HG03575 (cell line): ENCODE results near the gene STK32C.

ENCODE experiments used
- ATAC-seq: cut with Tn5 transposase; IDR thresholded peaks from one replicate; pipeline ENCODE4 v1.9.1; 2021; ENCODE audit not compliant: unreplicated experiment, insufficient number of reproducible peaks, low FRiP score; ENCODE audit errors: extremely low read depth

The STK32C gene

DNA sequence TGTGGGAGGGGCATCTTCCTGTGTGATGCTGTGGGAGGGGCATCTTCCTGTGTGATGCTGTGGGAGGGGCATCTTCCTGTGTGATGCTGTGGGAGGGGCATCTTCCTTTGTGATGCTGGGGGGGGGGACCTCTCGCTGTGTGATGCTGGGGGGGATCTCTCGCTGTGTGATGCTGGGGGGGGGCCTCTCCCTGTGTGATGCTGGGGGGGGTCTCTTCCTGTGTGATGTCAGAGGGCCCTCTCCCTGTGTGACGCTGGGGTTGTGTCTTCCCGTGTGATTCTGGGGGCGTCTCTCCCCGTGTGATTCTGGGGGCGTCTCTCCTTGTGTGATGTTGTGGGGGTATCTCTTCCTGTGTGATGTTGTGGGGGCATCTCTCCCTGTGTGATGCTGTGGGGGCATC, 148.9 kb downstream of the STK32C start:
- ATAC-seq, result no peak

DNA sequence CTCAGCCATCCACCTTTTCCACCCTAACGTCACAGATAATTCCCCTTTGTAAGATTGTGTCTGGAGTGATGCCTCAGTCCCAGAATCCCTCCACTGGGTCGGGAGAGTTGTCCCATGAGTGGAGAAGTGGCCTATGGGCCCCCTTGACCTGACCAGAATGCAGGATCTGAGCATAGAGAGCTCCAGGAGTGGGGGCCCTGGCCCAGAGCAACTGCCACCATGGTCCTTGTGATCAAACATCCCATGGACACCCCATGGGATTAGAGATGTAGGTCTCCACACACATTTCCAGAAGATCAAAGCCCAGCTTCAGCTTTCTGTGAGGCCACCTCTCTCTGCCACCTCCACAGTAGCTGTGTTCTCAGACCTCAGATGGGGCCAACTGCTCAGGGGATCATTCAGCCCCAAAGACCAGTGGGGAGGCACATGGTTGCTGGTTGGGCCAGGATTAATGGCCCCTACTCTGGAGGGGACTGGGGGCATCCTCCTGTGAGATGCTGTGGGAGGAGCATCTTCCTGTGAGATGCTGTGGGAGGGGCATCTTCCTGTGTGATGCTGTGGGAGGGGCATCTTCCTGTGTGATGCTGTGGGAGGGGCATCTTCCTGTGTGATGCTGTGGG, 149.5 kb downstream of the STK32C start:
- no peak for ATAC-seq
